C4-2B (cell line): Measurements from ENCODE around the gene SLC30A3.

Experiments used
- ZFX ChIP-seq: fragments of 450-650 bp; IDR thresholded peaks from 2 replicates; pipeline ENCODE4 v1.6.1; 2017
- TF ChIP-seq, protein P1 (sequence below): fragments of 450-650 bp; conservative IDR thresholded peaks from 2 replicates; pipeline ENCODE4 v1.5.1; 2017; ENCODE audit warnings: mild to moderate bottlenecking

- TF ChIP-seq, protein P1, sequence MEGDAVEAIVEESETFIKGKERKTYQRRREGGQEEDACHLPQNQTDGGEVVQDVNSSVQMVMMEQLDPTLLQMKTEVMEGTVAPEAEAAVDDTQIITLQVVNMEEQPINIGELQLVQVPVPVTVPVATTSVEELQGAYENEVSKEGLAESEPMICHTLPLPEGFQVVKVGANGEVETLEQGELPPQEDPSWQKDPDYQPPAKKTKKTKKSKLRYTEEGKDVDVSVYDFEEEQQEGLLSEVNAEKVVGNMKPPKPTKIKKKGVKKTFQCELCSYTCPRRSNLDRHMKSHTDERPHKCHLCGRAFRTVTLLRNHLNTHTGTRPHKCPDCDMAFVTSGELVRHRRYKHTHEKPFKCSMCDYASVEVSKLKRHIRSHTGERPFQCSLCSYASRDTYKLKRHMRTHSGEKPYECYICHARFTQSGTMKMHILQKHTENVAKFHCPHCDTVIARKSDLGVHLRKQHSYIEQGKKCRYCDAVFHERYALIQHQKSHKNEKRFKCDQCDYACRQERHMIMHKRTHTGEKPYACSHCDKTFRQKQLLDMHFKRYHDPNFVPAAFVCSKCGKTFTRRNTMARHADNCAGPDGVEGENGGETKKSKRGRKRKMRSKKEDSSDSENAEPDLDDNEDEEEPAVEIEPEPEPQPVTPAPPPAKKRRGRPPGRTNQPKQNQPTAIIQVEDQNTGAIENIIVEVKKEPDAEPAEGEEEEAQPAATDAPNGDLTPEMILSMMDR, result no peak
- no peak for TF ChIP-seq ZFX
Measured at GRCh38 chr2:27223416-27223815, 39.4 kb downstream of the SLC30A3 start.
